Upper lobe of left lung (tissue), 4 donors: Measurements from ENCODE around the gene TMEM8B.

Experiments used
- CTCF ChIP-seq, 6 experiments: fragments of 450-650 bp in 4 of 6; fragments of 200-600 bp in 2 of 6; sonication (generic) in 2 of 6; IDR thresholded peaks; one replicate each; pipeline ENCODE4 v1.5.1; 2016 to 2019; ENCODE audit warnings: antibody characterized with exemption in 6 of 6
- POLR2A ChIP-seq, 4 donors: fragments of 450-650 bp; IDR thresholded peaks; one replicate each; pipeline ENCODE4 v1.5.1; 2016 to 2017; ENCODE audit warnings: antibody characterized with exemption in 4 of 4, mild to moderate bottlenecking in 2 of 4
- POLR2AphosphoS5 ChIP-seq, 2 donors: sonication (generic); formaldehyde crosslinking; IDR thresholded peaks; one replicate each; pipeline ENCODE4 v1.5.1; 2017; ENCODE audit warnings: antibody characterized with exemption in 2 of 2

DNA sequence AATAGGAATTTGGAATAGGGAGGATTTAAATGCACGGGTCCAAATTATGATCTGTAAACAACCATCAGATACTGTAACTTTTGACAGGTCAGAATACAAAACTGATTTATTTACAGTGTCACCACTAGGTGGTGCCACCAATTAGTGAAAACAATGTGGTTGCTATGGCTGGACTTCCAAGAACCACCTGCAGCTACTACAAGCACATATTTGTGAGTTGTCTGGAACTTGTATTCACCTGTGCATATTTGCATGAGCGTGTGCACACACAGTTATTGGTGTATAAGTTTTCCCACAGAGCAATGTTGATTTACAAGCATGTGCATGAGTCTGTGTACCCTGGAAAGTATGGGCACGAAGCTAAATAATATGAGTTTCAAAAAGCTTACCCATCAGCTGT is 74.0 kb downstream of the TMEM8B start:
- TF ChIP-seq CTCF (IDR thresholded peaks at IDR 0.05), result peak; percentile 60 to 88 (median 82)
- TF ChIP-seq POLR2AphosphoS5 (IDR thresholded peaks at IDR 0.05), result no peak
- TF ChIP-seq POLR2A (IDR thresholded peaks at IDR 0.05), result no peak
